GM13976 (cell line): ENCODE results near the gene CHRM2.

Experiments
- DNase-seq: peaks from one replicate; pipeline ENCODE4 v3.0.0; 2012; ENCODE audit warnings: low spot score
- CTCF ChIP-seq: IDR thresholded peaks from 2 replicates; pipeline ENCODE4 v1.5.1; 2012; ENCODE audit warnings: borderline replicate concordance, mild to moderate bottlenecking; ENCODE audit not compliant: insufficient read depth; ENCODE audit errors: extremely low read depth, missing control alignments, control extremely low read depth
- in situ Hi-C: fragments of 300-500 bp; cut with MboI; formaldehyde crosslinking; loops from one replicate; pipeline ENCODE4 v1.12.0; 2022; ENCODE audit warnings: low sequenced_read_pairs, mixed read lengths, inconsistent platforms; ENCODE audit not compliant: unreplicated experiment

CHRM2 gene

GRCh38 chr7:137020351-137020750 is 151.9 kb downstream of the CHRM2 start:
- no peak for DNase-seq
- in situ Hi-C loops, result no loop called here
- TF ChIP-seq CTCF, result no peak

DNA sequence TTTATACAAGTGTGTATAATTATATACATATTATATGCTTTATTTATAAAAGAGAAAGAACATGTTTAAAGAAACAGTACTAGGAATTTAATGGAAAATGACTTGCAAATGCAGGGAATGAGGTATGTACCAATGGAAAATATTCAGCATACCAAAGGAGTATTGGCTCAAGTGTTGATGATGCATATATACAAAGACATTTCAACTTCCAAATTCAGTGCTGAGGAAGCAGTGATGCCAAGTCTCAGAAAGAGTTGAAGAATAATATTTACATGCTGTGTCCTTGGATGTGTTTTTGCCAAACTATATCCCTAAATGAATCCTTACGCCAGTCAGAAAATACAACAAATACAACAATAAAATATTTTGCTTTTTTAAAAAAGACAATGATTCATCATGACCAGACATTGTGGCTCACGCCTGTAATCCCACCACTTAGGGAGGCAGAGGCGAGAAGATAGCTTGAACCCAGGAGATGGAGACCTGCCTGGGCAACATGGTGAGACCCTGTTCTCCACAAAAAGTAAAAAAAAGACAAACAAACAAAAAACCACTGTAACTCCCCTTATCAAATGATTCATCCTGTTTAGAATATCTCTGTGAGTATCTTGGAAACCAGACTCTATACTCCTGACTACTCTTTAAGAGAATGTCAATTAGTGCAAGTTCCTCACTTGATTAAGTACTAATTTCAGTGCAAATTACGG is 157.2 kb downstream of the CHRM2 start:
- no peak for DNase-seq
- no peak for TF ChIP-seq CTCF
- in situ Hi-C loops, result no loop called here

GRCh38 chr7:137026176-137026500 is 157.7 kb downstream of the CHRM2 start:
- TF ChIP-seq CTCF, result no peak
- DNase-seq, result no peak
- in situ Hi-C loops, result no loop called here

DNA sequence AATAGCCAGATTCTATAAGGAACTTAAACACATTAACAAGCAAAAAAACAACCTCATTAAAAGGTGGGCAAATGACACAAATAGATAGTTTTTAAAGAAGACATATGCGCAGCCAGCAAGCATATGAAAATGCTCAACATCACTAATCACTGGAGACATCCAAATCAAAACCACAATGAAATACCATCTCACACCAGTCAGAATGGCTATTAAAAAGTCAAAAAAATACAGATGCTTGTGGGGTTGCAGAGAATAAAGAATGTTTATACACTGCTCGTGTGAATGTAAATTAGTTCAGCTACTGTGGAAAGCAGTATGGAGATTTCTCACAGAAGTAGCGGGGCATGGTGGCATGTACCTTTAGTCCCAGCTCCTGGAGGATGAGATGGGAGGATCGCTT is 164.0 kb downstream of the CHRM2 start:
- in situ Hi-C loops, result no loop called here
- DNase-seq, result no peak
- no peak for TF ChIP-seq CTCF

DNA sequence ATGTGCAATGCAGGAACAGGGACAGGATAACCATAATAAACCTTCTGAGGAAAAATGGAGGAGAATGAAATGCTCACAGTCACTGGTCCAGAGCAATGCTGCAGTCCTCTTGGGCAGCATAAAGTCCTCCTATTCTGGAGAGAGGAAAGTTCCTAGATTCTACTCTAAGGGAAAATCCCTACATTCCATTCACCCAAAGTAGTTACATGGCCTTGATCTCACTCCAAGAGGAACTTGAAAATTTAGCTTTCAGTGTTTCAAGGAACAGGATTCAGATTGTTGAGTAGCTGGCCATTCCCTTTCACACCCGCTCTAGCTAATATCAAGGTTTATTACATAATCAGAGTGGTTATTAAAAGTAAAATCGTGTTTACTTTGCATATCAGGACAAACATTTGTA is 168.3 kb downstream of the CHRM2 start:
- DNase-seq, result no peak
- no peak for TF ChIP-seq CTCF
- in situ Hi-C loops, result no loop called here

- in situ Hi-C loops, result no loop called here
- no peak for DNase-seq
These were observed 170.3 kb downstream of the CHRM2 start for GRCh38 chr7:137038706-137039105.

More at GRCh38 chr7:137038706-137039105, 170.3 kb downstream of the CHRM2 start:
- no peak for TF ChIP-seq CTCF
